ENCODE measurements around the gene AKAP6.
A peak's percentile ranks its signal among the peaks of the same experiment; 100 is the strongest.
"Not testable (repeated sequence)": the region's sequence is repeated elsewhere in the genome, so short reads cannot be mapped to it uniquely, and the experiment has no call there.

The AKAP6 gene

DNA sequence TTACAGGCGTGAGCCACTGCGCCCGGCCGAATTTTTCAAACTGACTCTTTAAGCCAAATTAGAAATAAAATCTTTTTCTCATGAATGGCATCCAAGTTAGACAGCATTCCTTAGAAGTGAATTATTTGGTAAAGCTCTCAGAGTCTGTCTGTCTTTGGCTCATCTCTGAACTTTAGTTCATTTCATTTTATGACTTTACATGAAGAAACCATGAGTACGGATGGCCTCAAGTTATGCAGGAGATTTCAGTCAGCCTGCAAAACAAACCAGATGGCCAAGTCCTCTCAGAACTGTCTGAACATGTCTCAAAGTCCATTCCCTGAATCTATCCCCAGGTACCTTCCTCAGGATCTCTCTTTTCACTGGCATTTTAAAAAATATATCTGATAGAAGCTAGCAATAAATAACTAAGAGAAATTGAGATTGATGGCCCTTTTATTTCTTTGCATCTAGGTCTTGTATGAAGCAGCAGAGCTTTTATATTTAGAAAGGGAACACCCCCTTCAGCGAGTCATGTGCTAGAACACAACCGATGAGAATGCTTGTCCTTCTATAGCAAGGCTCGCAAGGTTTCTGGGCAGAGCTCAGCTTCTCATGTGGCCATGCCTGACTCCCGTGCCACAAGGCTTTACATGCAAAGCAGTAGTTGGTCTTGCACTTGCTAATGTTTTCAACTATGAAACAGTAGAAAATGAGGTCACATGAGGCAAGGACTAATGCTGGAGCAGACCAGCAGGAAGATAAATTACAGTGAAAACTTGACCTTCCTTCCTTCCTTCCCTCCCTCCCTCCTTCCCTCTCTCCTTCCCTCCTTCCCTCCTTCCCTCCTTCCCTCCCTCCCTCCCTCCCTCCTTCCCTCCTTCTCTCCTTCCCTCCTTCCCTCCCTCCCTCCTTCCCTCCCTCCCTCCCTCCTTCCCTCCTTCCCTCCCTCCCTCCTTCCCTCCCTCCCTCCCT, 125.0 kb downstream of the AKAP6 start:
- H3K4me3 ChIP-seq (ENCODE audit: low read length) = no peak overlapping the region
- peak; percentile 76 for DNase-seq (ENCODE audit: low read depth)
- TF ChIP-seq, protein P1, sequence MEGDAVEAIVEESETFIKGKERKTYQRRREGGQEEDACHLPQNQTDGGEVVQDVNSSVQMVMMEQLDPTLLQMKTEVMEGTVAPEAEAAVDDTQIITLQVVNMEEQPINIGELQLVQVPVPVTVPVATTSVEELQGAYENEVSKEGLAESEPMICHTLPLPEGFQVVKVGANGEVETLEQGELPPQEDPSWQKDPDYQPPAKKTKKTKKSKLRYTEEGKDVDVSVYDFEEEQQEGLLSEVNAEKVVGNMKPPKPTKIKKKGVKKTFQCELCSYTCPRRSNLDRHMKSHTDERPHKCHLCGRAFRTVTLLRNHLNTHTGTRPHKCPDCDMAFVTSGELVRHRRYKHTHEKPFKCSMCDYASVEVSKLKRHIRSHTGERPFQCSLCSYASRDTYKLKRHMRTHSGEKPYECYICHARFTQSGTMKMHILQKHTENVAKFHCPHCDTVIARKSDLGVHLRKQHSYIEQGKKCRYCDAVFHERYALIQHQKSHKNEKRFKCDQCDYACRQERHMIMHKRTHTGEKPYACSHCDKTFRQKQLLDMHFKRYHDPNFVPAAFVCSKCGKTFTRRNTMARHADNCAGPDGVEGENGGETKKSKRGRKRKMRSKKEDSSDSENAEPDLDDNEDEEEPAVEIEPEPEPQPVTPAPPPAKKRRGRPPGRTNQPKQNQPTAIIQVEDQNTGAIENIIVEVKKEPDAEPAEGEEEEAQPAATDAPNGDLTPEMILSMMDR (conservative IDR thresholded peaks at IDR 0.05; ENCODE audit: low read length) = no peak

DNA sequence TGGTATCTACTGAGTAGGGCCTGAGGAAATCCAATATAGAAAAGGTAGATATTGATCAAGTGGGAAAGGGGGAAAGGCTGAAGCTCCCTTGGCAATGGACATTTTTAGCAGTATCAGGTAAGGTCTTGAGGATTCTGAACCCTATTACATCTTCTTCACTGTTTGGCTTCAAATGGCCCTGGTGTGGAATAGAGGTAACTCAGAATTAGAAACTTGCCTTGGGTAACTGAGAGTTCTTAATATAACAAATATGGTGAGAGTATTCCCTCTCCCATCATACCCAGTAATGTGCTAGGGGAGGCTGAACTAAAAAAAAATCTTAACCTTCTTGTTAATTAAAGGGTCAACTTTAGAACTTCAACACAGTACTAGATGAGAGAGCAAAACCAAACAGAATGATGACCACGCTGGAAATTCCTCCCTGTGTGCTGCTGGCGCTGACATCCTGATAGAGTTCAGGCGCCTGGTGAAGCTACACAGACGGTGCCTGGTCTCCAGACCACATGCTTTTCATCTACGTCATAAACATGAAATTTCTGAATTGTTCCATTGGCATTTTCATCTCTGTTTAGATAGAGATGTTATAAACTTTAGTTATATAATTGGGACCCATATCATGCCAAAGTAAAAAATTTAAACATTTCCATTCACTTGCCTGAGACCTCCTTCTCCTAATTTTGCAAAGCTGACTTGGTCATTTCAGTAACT, 128.3 kb downstream of the AKAP6 start:
- peak; percentile 78 for DNase-seq (ENCODE audit: low read depth)
- no peak overlapping the region for H3K4me3 ChIP-seq (ENCODE audit: low read length)
- TF ChIP-seq, protein P1 (conservative IDR thresholded peaks at IDR 0.05; ENCODE audit: low read length) = no peak

DNA sequence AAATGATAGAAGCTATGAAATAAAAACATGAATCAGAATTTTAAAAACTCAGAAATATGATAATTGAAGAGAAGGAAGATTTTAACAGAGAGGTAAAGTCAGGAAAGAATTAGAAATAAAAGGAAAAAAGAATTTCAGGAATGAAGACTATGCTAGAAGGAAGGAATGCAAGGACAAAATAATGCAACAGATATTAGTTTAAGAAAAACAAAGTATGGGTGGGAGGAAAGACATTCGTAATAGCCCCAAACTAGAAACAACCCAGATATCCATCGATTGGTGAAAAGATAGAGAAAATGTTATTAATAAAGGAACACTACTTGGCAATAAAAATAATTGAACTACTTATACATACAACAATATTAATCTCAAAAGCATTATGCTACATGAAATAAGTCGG, 129.6 kb downstream of the AKAP6 start:
- no peak overlapping the region for H3K4me3 ChIP-seq (ENCODE audit: low read length)
- TF ChIP-seq, protein P1 (conservative IDR thresholded peaks at IDR 0.05; ENCODE audit: low read length) = no peak
- DNase-seq (ENCODE audit: low read depth) = no peak

DNA sequence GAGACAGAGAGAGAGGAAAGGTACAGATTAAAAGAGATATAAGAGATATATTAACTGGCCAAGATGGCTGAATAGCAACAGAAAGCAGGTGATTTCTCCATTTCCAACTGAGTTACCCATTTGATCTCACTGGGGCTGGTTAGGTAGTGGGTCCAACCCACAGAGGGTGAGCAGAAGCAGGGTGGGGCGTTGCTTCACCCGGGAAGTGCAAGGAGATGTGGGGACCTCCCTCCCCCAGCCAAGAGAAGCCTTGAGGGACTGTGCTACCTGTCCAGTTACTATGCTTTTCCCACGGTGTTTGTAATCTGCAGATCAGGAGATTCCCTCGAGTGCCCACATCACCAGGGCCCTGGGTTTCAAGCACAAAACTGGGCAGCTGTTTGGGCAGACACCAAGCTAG, 131.2 kb downstream of the AKAP6 start:
- TF ChIP-seq, protein P1 (conservative IDR thresholded peaks at IDR 0.05; ENCODE audit: low read length) = no peak
- no peak overlapping the region for H3K4me3 ChIP-seq (ENCODE audit: low read length)
- DNase-seq (ENCODE audit: low read depth) = no peak

DNA sequence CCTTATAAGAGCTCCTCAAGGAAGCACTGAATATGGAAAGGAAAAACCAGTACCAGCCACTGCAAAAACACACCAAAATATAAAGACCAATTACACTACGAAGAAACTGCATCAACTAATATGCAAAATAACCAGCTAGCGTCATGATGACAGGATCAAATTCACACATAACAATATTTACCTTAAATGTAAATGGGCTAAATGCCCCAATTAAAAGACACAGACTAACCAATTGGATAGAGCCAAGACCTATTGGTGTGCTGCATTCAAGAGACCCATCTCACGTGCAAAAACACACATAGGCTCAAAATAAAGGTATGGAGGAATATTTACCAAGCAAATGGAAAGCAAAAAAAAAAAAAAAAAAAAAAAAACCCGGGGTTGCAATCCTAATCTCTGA, 133.5 kb downstream of the AKAP6 start:
- DNase-seq (ENCODE audit: low read depth); H3K4me3 ChIP-seq (ENCODE audit: low read length): not testable (repeated sequence)

DNA sequence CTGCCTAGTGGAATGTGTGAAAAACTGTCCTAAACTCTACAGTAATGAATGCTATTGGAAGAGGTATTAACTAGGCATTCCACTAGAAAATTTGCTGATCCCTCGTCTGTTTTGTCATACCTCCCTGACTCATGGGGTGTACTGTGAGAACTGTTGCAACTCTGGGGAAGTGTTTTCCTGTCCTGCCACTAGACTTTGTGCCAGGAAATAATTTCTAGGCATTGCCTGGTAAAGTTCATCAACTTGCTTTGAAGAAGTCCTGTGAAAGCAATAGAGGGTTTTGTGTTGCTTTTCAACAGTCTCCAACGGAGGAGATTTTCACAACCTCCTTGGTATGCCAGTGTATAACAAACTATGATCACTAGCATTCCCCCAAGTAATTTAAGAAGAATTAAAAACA, 139.9 kb downstream of the AKAP6 start:
- TF ChIP-seq, protein P1 (conservative IDR thresholded peaks at IDR 0.05; ENCODE audit: low read length) = no peak
- no peak overlapping the region for H3K4me3 ChIP-seq (ENCODE audit: low read length)
- peak; percentile 93 for DNase-seq (ENCODE audit: low read depth)

DNA sequence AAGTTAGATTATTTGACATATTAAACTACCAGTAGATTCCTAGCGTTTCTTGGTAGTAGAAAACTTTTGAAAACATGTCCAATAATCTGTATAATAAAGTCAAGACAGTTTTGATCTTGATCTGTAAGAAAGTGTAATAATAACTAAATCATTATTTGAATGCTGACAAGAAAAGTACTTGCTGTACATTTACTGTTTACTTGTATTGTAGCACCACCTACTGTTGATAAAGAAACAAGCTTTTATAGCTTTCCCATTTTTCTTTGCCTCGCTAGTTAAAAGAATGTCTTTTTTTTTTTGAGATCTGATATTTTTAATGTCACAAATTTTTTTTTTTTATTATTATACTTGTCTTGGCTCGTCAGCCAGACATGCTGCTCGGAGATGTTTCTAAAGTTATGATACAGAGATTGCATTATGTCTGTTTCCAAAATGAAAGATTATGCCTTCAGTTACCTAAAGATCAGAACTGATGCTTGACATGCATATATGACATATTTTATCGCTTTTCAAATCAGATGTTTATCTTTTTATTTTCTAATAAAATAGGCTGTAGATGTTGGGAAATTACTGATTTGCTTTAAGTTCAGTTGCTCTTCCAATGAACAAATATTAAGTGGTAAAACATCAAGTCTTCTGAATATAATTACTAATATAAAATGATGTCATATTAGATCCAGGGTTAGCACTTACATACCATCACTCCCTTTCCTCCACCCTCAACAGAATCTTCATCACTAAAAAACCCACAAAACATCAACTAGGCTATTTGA, 140.5 kb downstream of the AKAP6 start:
- peak; percentile 73 for DNase-seq (ENCODE audit: low read depth)
- TF ChIP-seq, protein P1 (conservative IDR thresholded peaks at IDR 0.05; ENCODE audit: low read length) = peak; percentile 66
- no peak overlapping the region for H3K4me3 ChIP-seq (ENCODE audit: low read length)
